ENCODE measurements around the gene RABGAP1L.

- no peak for TF ChIP-seq POLR2A (IDR thresholded peaks at IDR 0.05)
- TF ChIP-seq CTCF (IDR thresholded peaks at IDR 0.05), result no peak
Measured at GRCh38 chr1:174451408-174451807, 292.1 kb downstream of the RABGAP1L start.

All from thyroid gland (tissue), 4 donors.